ENCODE results near the gene TRAF2. TPM values are rescaled to one million over a fixed set of nuclear protein-coding genes. Genes with fewer than 3 reads are reported as not detected.

TRAF2 gene
- total and polyA plus RNA-seq, 2 of the 13 experiments (the other 11 are each of a cell fraction or from before 2014, with no cell fraction given): 12.4 to 13.6 TPM

DNA sequence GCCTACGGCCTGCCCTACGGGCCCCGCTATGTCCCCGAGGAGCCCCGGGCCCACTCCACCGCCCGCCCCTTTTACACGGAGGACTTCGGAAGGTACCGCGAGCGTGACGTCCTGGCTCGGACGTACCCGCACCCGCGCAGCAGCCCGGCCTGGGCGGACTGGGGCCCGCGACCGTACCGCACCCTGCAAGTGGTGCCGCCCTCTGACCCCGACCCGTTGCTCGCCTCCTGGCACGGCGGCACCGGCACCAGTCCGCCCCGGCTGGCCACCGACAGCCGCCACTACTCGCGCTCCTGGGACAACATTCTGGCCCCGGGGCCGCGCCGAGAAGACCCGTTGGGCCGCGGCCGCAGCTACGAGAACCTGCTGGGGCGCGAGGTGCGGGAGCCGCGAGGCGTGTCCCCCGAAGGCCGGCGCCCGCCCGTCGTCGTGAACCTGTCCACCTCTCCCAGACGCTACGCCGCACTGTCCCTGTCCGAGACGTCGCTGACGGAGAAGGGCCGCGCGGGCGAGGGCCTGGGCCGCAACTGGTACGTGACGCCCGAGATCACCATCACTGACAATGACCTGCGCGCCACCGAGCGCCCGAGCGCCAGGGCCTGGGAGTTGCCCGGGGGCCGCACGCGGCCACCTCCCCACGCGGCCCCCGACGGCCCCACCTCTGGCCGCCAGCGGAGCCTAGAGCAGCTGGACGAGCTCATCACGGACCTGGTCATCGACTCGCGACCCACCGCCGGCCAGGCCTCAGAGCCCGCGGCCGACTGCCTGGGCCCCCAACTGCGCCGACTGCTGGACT is 40.7 kb upstream of the TRAF2 start:
- CTCF ChIA-PET (ENCODE audit: low intra/inter-chr PET ratio, low total read pairs): no interaction called here
- WGBS (ENCODE audit: low lambda C conversion rate): 98% methylated on average over 102 of the region's 102 CpGs
- in situ Hi-C loops (cut with HindIII; ENCODE audit: extremely low pct_ligation_motif_present, low pct_unique_long_range_greater_than_20kb): loop anchor here (10.0 kb wide), 1 partner anchor 189 kb away; the partner anchor contains the start of gene FUT7
- TF ChIP-seq GATA4 (IDR thresholded peaks at IDR 0.05; ENCODE audit: borderline replicate concordance, low read depth) (no peak), PRDM10 (CRISPR knock-in tag; IDR thresholded peaks at IDR 0.05; ENCODE audit: low read depth) (no peak), ZFP36 (IDR thresholded peaks at IDR 0.05; ENCODE audit: borderline replicate concordance, low read depth, low read length, partially characterized antibody) (no peak), ZNF326 (CRISPR knock-in tag; IDR thresholded peaks at IDR 0.05; ENCODE audit: borderline replicate concordance) (0 out of 2 replicates have a peak, but pooled peaks have one; percentile 43), ZNF101 (CRISPR knock-in tag; IDR thresholded peaks at IDR 0.05; ENCODE audit: borderline replicate concordance, low read depth) (no peak), ZNF335 (CRISPR knock-in tag; IDR thresholded peaks at IDR 0.05) (no peak), ZFP90 (CRISPR knock-in tag; IDR thresholded peaks at IDR 0.05; ENCODE audit: borderline replicate concordance) (no peak), ZBTB38 (CRISPR knock-in tag; IDR thresholded peaks at IDR 0.05) (peak; percentile 85), ZNF558 (CRISPR knock-in tag; IDR thresholded peaks at IDR 0.05; ENCODE audit: borderline replicate concordance) (no peak), ZC3H13 (CRISPR knock-in tag; IDR thresholded peaks at IDR 0.05) (peak; percentile 68), RBFOX2 (IDR thresholded peaks at IDR 0.05; ENCODE audit: low read depth, low read length) (peak; percentile 68), ZNF639 (CRISPR knock-in tag; conservative IDR thresholded peaks at IDR 0.05) (no peak), ZNF124 (CRISPR knock-in tag; IDR thresholded peaks at IDR 0.05) (no peak), RARA (CRISPR knock-in tag; IDR thresholded peaks at IDR 0.05) (no peak), HNF4A (CRISPR knock-in tag; IDR thresholded peaks at IDR 0.05) (no peak), ZBTB3 (CRISPR knock-in tag; IDR thresholded peaks at IDR 0.05; ENCODE audit: borderline replicate concordance, low read depth) (no peak)
- TF ChIP-seq, protein P1, sequence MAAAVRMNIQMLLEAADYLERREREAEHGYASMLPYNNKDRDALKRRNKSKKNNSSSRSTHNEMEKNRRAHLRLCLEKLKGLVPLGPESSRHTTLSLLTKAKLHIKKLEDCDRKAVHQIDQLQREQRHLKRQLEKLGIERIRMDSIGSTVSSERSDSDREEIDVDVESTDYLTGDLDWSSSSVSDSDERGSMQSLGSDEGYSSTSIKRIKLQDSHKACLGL (CRISPR knock-in tag; IDR thresholded peaks at IDR 0.05): no peak
- TF ChIP-seq, protein P2, sequence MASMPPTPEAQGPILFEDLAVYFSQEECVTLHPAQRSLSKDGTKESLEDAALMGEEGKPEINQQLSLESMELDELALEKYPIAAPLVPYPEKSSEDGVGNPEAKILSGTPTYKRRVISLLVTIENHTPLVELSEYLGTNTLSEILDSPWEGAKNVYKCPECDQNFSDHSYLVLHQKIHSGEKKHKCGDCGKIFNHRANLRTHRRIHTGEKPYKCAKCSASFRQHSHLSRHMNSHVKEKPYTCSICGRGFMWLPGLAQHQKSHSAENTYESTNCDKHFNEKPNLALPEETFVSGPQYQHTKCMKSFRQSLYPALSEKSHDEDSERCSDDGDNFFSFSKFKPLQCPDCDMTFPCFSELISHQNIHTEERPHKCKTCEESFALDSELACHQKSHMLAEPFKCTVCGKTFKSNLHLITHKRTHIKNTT (CRISPR knock-in tag; IDR thresholded peaks at IDR 0.05): no peak

More for the DNA sequence above, 40.7 kb upstream of the TRAF2 start:
- H3K4me2 ChIP-seq (ENCODE audit: low read depth, low read length): no peak overlapping the region
- H3K27ac ChIP-seq (ENCODE audit: extremely low read length, insufficient read depth, low read length): no peak overlapping the region
- H3K36me3 ChIP-seq (replicated peaks in 1 of 2; ENCODE audit: control insufficient read depth in 1 of 2, insufficient read depth in 2 of 2, low read length in 2 of 2): peaks cover 3 to 10% of the 10 kb centered on the region in 2 experiments
- peaks cover 36% of the 10 kb centered on the region for H3K4me1 ChIP-seq (ENCODE audit: insufficient read depth, low read length)
- no peaks in the 10 kb centered on the region for H3K9me3 ChIP-seq (ENCODE audit: low read length)
- no peak overlapping the region for H3K4me3 ChIP-seq (replicated peaks in 1 of 3; ENCODE audit: insufficient read depth in 1 of 3, low read depth in 2 of 3, low read length in 3 of 3)
- no peak overlapping the region for H2AFZ ChIP-seq (ENCODE audit: low read length)
- intact Hi-C loops (cut with micrococcal nuclease; ENCODE audit: unreplicated experiment): loop anchor here (5.0 kb wide), 2 partner anchors 37 to 58 kb away; no protein-coding TSS in a partner anchor
- FAIRE-seq: no peak
- no peaks in the 10 kb centered on the region; a peak in 1 of 5 replicates for H3K27me3 ChIP-seq (ENCODE audit: control insufficient read depth in 1 of 2, insufficient read depth in 2 of 2, low read length in 2 of 2)
- DNase-seq (ENCODE audit: low spot score): no peak
- POLR2A ChIA-PET: no interaction called here
- ATAC-seq: no peak
- peaks cover 9% of the 10 kb centered on the region; the same call in 1 of the 2 replicates for H4K20me1 ChIP-seq (ENCODE audit: insufficient read depth, low read length)
- BruUV-seq (replicated peaks): no TSS peak
- H3K79me2 ChIP-seq (ENCODE audit: insufficient read depth, low read length): peaks cover 15% of the 10 kb centered on the region
- H3K9ac ChIP-seq (ENCODE audit: insufficient read depth, low read depth, low read length): no peak overlapping the region
